Pancreas (tissue), 10 donors: ENCODE measurements around the gene PSORS1C2. TPM values are rescaled to one million over a fixed set of nuclear protein-coding genes. Genes with fewer than 3 reads are reported as not detected.
A peak's percentile ranks its signal among the peaks of the same experiment; 100 is the strongest.

ENCODE experiments used
- ATAC-seq, 4 donors: fragments of 200-7000 bp; cut with Tn5 transposase; one replicate each; pipeline versions ENCODE4 v1.8.0 to v1.9.1; 2020; ENCODE audit warnings: mild to moderate bottlenecking in 4 of 4, moderate library complexity in 4 of 4
- DNase-seq, 6 donors: peaks; one replicate each; pipeline ENCODE4 v3.0.0-alpha.2; 2020
- FAIRE-seq: peaks from 2 replicates; lab custom pipeline; 2012; peaks lifted over from hg19 to GRCh38; lab: Jason Lieb, UNC
- H3K27ac ChIP-seq, 4 donors: fragments of 200-600 bp; sonication (generic); 1 replicate in 3 of 4; 2 replicates in 1 of 4; pipeline versions ENCODE4 v1.5.0 to v1.8.0; 2020
- H3K27me3 ChIP-seq, 4 donors: fragments of 200-600 bp; one replicate each; pipeline ENCODE4 v1.8.0; 2021
- H3K36me3 ChIP-seq, 3 donors: fragments of 200-600 bp; sonication (generic) in 1 of 3; one replicate each; pipeline versions ENCODE4 v1.5.0 to v1.8.0; 2020 to 2021
- H3K4me1 ChIP-seq, 3 donors: fragments of 200-600 bp; one replicate each; pipeline ENCODE4 v1.8.0; 2021
- H3K4me3 ChIP-seq, 4 donors: fragments of 200-600 bp; sonication (generic) in 2 of 4; one replicate each; pipeline versions ENCODE4 v1.5.0 to v1.8.0; 2020 to 2021
- H3K9me3 ChIP-seq, 4 donors: fragments of 200-600 bp; one replicate each; pipeline ENCODE4 v1.8.0; 2021
- WGBS, 2 donors: extraction: QIAGEN DNeasy Blood & Tissue Kit; methylation state at CpG; one replicate each; pipeline ENCODE4 v1.1.7; 2013; 5-methylcytosine and 5-hydroxymethylcytosine counted together
- intact Hi-C, 3 donors: fragments of 100-400 bp; cut with DNase I; formaldehyde crosslinking; loops; one replicate each; pipeline versions ENCODE4 v1.11.1 to v1.14.2; 2022
- polyA plus RNA-seq, 2 donors: library from polyadenylated mRNA; stranded (reverse); fragments of 200-250 nt; gene quantifications; one replicate each; pipeline ENCODE4 v1.2.3, GENCODE V29; 2013
- total RNA-seq, 6 donors: library from RNA; stranded (reverse); fragmentation: NEBNext Ultra II Directional in 4 of 6; extraction: Animal tissue kit (Norgen Biotek cat#: 25700) in 4 of 6; gene quantifications; one replicate each; pipeline versions ENCODE4 v1.2.1 to v1.2.4, GENCODE V29; 2021 to 2023
- TF ChIP-seq, protein P1 (sequence below), 4 donors: fragments of 200-600 bp; sonication (generic) in 3 of 4; IDR thresholded peaks; one replicate each; pipeline versions ENCODE4 v1.5.0 to v1.8.0; 2021; ENCODE audit warnings: antibody characterized with exemption in 4 of 4
- donor health status: healthy with polysubstance abuse.
- donor health status: DM: no; HTN: no; CAD: no; lungs with moderate emphysema.
- donor health status: DM: no; HTN: no; CAD: no.
- donor health status: control.
- donor health status: control.
- donor health status: Bipolar disorder and iron deficiency.
- donor health status: DM: yes; HTN: yes; CAD: no.
- donor health status: DM: no; HTN: no; CAD: no.
- donor health status: DM: no; HTN: no; CAD: no.
- donor health status: DM: yes; HTN: yes; CAD: no.

Gene PSORS1C2
- total and polyA plus RNA-seq, 8 donors, result not detected

DNA sequence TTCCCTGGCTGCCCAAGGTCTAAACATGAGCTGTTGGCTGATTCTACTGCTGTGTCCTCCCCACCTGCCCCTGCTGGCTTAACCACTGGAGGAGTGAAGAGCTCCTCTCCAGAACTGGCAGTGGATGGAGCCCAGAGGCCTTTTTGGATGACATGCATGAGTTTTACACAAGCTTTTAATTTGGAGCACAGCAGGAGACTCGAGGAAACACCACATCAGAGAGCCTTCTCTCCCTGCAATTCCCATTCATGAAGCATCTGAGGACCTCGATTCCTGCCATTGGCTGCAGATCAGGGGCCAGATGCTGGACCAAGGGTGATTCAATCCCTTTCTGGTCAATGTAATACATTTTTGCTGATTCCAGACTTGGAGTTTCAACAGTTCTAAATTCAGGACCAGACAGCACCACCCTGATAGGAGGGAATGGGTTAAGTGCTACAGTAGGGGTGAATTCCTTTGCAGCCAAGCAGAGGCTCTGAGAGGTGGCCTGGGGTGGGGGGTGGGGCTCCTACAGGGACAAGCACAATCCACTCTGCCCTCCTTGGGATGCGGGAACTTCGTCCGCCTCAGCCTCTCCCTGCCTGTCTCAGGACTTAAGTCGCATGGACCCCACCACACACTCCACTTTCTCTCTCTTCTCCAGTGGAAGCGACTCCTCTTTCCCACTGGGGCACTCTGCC lies 24.9 kb downstream of the PSORS1C2 start:
- WGBS, 2 donors, result 78 to 86% methylated on average over 7 of the region's 7 CpGs
- H3K36me3 ChIP-seq, result no peaks in the 10 kb centered on the region
- H3K27ac ChIP-seq, result peak overlapping the region in 1 of 4 donors; percentile 57
- no peak for DNase-seq
- no peaks in the 10 kb centered on the region for H3K4me1 ChIP-seq
- H3K9me3 ChIP-seq, result no peaks in the 10 kb centered on the region
- FAIRE-seq, result no peak
- H3K27me3 ChIP-seq, result no peaks in the 10 kb centered on the region
- intact Hi-C loops, result no loop called here
- TF ChIP-seq, protein P1, sequence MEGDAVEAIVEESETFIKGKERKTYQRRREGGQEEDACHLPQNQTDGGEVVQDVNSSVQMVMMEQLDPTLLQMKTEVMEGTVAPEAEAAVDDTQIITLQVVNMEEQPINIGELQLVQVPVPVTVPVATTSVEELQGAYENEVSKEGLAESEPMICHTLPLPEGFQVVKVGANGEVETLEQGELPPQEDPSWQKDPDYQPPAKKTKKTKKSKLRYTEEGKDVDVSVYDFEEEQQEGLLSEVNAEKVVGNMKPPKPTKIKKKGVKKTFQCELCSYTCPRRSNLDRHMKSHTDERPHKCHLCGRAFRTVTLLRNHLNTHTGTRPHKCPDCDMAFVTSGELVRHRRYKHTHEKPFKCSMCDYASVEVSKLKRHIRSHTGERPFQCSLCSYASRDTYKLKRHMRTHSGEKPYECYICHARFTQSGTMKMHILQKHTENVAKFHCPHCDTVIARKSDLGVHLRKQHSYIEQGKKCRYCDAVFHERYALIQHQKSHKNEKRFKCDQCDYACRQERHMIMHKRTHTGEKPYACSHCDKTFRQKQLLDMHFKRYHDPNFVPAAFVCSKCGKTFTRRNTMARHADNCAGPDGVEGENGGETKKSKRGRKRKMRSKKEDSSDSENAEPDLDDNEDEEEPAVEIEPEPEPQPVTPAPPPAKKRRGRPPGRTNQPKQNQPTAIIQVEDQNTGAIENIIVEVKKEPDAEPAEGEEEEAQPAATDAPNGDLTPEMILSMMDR (IDR thresholded peaks at IDR 0.05), result no peak
- ATAC-seq, result peak in 3 of 4 donors; percentile 12 to 41 (median 13)
- H3K4me3 ChIP-seq, result no peak overlapping the region

DNA sequence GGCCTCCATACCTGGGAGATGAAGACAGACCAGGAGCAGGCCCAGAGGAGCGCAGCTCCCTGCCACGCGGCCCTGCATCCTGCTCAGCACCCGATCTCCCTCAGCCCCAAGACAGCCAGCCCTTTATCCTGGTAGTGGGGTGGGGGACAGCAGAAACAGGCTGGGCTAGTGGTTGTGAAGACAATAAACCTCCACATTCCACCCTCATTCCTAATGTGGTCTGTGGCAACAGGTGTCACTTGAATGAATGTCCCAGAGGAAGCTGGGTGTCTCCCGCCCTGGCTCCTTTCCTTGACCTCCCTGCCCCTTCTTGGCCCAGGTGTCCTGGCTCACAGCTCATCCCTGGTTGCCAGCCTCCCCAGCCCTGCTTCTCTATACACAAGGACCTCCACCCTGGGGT lies 26.4 kb downstream of the PSORS1C2 start, which contains the start of gene C6orf15:
Gene C6orf15 (minus strand): TSS at position 98 of the 400 bp plus-strand sequence. CDS start 20 bp downstream, at position 78.
- ATAC-seq (no peak), DNase-seq (no peak), FAIRE-seq (no peak)
- H3K9me3 ChIP-seq, result no peaks in the 10 kb centered on the region
- 83 to 89% methylated on average over 5 of the region's 5 CpGs for WGBS, 2 donors
- H3K27me3 ChIP-seq, result no peaks in the 10 kb centered on the region
- H3K4me3 ChIP-seq, result no peak within 1 kb of the TSS
- TF ChIP-seq, protein P1 (IDR thresholded peaks at IDR 0.05), result no peak
- intact Hi-C loops, result no loop called here
- H3K27ac ChIP-seq, result no peak within 1 kb of the TSS
- H3K4me1 ChIP-seq, result no peaks in the 10 kb centered on the region
- no peaks in the 10 kb centered on the region for H3K36me3 ChIP-seq

DNA sequence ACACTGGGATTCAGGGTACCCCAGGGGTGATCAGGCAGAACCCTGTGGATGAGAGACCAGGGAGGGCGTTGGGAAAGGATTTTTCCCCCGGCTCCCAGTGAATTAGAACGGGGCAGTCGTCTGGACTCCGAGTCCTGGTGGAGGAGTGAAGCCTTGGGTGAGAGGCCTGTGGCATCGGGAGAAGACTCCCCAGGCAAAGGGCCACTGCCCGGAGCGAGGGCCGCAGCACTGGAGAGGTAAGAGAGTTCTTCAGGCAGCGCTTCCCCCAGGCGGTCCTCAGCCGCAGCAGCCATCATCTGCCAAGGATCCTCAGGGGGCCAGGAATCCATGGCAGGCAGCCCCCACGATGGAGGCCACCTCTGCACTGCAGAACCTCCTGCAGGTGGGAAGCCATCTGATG lies 27.2 kb downstream of the PSORS1C2 start:
- intact Hi-C loops, result no loop called here
- H3K27me3 ChIP-seq, result no peaks in the 10 kb centered on the region
- no peaks in the 10 kb centered on the region for H3K36me3 ChIP-seq
- TF ChIP-seq, protein P1 (IDR thresholded peaks at IDR 0.05), result no peak
- no peak overlapping the region for H3K27ac ChIP-seq
- H3K4me1 ChIP-seq, result no peaks in the 10 kb centered on the region
- H3K9me3 ChIP-seq, result no peaks in the 10 kb centered on the region
- DNase-seq (peak in 1 of 6 donors; percentile 45), FAIRE-seq (no peak), ATAC-seq (no peak)
- WGBS, 2 donors, result 74 to 79% methylated on average over 13 of the region's 13 CpGs
- no peak overlapping the region for H3K4me3 ChIP-seq

DNA sequence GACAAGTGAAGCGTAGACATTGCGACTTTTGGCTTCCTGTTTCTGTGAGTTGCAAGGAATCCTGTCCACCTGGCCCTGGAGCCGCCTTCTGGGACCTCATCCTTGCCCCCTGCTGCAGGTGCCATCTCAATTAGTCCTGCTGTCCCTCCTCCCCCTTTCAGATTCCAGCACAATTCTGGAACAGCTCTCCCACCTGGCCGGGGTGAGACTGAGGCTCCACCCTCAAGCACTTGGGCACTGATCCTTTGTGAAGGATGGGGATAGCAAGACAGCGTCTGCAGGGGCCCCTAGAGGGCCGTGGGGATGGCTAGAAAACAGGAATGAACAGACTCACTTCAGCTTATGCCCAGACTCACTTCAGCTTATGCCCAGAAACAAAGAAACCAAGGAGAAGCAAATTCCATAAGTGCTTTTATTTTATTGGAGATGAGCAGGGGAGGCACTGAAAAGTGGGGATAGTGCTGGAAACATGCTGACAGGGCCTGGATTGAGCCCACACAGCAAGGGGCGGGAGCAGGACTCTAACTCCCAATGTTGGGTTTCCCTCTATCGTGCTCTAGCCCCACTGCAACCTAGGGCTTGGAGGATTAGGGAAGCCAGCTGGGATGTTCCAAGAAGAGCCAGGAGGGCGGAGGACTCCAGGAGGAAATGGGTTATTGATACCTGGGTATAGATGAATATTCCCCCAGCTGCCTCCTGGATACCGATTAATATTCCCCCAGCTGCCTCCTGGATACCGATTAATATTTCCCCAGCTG lies 27.9 kb downstream of the PSORS1C2 start:
- Histone ChIP-seq H3K36me3 (no peaks in the 10 kb centered on the region), H3K4me3 (no peak overlapping the region), H3K27me3 (no peaks in the 10 kb centered on the region), H3K9me3 (no peaks in the 10 kb centered on the region), H3K4me1 (no peaks in the 10 kb centered on the region), H3K27ac (no peak overlapping the region)
- no peak for FAIRE-seq
- no peak for ATAC-seq
- intact Hi-C loops, result no loop called here
- TF ChIP-seq, protein P1 (IDR thresholded peaks at IDR 0.05), result no peak
- whole genome bisulfite sequencing, 2 donors, result 61 to 66% methylated on average over 11 of the region's 11 CpGs
- no peak for DNase-seq
